ENCODE measurements around the gene TACC2.
"Not testable (repeated sequence)": the region's sequence is repeated elsewhere in the genome, so short reads cannot be mapped to it uniquely, and the experiment has no call there.

Gene TACC2

DNA sequence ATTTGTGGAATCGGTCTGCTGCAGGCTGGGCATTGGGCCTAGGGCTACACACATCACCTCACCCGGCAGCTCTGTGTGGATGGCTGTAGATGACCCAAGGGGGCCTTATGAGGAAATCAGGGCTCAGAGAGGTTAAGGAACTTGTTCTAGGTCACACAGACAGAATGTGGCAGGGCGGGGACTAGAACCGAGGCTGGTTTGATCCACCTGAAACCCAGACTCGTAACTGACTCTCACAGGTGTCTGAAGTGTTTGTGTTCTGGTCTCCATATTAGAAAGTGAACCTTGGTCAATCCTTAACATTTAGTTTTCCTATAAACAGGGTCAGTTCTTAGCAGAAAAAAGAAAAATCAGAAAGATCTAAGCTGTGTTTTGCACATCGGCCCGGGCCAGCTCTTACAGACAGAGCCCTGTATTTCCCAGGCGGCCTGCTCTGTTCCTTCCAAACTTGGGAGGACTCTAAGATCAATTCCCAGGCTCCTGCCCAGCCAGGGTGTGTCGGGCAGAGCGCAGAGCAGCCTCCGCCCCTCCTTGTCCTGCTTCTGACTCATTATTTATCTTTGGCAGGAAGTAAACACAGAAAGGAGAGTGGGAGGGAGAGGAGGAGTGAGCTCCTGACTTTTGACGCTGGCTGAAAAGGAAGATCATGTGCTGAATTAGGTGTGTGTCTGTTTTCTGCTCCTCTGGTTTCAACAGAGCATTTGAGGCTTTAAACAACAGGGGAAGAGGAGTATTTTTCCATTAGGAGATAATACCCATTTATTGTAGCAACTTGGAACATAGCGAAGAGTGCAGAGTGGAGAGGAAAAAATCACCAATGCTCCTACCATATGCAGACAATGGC, 74.1 kb downstream of the TACC2 start:
- DNase-seq (ENCODE audit: low read depth), result no peak

DNA sequence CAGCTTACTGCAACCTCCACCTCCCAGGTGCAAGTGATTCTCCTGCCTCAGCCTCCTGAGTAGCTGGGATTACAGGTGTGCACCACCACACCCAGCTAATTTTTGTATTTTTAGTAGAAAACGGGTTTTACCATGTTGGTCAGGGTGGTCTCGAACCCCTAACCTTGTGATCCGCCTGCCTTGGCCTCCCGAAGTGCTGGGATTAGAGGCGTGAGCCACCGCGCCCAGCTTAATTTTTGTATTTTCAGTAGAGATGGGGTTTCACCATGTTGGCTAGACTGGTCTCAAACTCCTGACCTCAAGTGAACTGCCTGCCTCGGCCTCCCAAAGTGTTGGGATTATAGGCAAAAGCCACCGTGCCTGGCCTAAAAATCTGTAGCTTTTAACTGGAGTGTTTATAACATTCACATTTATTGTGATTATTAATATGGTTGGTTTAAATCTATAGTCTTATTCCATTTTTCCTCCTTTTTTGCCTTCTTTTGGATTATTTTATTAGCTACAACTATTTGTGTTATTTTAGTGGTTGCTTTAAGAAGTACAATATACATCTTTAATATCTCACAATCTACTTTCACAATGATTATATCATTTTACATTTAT, 77.5 kb downstream of the TACC2 start:
- not testable (repeated sequence) for DNase-seq (ENCODE audit: low read depth)

DNA sequence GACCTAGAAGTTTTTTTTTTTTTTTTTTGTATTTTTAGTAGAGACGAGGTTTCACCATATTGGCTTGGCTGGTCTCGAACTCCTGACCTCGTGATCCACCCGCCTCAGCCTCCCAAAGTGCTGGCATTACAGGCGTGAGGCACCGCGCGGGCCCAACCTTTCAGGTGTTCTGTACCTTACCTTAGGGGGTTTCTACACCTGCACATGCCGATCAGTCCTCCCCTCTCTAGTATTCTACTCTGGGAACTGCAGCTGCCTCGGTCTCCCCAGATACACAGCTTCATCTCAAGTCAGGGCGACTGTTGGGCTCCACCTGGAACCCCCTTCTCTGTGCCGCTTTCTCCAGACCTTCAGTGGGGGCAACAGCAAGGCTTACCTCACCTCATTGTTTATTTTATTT, 79.9 kb downstream of the TACC2 start:
- DNase-seq (ENCODE audit: low read depth), result no peak

DNA sequence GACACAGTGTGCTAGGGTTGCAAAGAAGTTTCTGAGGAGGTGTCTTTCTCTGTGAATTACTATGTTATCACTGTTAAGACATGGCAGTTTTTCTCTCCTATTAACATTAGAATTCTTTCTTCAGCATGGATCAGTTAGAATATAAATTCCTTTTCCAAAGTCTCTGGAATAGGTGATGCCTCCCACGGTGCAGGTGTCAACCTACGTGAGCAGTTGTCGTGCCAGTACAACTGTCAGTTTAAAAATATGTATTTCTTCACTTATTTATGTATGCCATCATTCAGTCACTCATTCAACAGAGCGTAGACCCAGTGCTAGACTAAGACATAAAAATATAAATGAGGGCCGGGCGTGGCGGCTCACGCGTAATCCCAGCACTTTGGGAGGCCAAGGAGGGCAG, 83.5 kb downstream of the TACC2 start:
- DNase-seq (ENCODE audit: low read depth), result no peak

DNA sequence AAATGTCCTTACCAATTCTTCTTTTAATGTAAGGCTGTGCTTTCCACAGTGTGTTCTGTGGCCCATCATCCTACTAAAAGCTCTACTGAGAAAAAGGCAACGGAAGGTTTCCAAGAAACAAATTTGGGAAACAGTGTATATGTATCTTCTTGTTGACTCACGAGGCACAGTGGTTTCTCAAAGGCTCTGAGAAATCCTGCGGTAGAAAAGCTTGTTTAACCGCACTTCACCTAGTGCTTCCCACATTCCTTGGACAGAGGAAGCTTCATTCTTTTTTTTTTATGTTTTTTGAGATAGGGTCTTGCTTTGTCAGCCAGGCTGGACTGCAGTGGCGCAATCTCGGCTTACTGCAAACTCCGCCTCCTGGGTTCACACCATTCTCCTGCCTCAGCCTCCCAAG, 84.5 kb downstream of the TACC2 start:
- DNase-seq (ENCODE audit: low read depth), result no peak

DNA sequence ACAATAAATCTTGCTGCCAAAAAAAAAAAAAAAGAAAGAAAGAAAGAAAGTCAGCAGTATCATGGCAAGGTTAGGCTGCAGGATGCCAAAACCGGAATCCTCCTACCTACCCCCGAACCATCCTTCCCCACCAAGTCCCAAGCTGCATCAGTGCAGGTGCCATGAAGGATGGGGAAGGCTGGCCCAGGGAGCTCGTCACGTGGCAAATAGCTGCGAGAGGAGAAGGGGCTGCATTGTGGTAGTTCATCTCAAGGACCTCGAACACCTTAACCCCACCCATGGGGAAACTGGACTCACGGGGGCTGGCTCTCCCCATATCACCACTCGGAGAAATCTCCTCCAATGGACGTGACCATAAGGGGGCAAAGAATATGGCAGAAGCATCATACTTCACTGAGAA, 86.2 kb downstream of the TACC2 start:
- no peak for DNase-seq (ENCODE audit: low read depth)

DNA sequence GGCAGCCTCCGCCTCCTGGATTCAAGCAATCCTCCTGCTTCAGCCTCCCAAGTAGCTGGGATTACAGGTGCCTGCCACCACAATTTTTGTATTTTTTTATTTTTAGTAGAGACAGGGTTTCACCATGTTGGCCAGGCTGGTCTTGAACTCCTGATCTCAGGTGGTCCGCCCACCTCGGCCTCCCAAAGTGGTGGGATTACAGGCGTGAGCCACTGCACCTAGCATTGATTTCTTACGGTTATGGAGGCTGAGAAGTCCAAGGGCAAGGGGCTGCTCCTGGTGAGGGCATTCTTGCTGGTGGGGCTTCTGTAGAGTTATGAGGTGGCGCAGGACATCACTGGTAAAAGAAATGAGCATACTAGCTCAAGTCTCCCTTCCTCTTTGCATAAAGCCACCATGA, 86.9 kb downstream of the TACC2 start:
- DNase-seq (ENCODE audit: low read depth), result not testable (repeated sequence)

DNA sequence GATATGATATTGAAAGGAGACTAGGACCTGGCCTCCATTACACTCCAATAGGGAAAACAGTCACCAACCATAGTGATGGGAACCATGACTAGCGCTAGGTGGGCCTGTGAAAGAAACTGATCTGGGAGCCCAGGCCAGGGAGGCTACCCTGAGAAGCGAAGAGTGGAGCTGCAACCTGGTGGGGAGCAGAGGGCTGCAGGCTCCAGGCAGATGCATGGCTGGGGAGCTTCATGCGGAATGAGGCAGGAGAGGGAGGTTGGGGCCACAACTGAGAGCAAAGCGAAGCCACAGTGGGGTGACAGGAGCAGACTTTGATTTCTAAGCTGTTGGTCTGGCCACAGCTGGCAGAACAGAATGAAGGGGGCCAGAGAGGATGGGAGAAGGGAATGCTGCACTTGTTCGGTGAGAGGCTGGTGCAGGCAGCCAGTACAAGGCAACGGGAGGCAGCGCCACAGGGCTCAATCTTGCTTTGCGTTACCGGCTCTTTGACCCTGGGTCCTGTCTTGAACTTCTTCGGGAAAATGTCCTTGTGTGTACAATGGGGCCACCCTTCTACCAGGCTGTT, 88.4 kb downstream of the TACC2 start:
- no peak for DNase-seq (ENCODE audit: low read depth)

DNA sequence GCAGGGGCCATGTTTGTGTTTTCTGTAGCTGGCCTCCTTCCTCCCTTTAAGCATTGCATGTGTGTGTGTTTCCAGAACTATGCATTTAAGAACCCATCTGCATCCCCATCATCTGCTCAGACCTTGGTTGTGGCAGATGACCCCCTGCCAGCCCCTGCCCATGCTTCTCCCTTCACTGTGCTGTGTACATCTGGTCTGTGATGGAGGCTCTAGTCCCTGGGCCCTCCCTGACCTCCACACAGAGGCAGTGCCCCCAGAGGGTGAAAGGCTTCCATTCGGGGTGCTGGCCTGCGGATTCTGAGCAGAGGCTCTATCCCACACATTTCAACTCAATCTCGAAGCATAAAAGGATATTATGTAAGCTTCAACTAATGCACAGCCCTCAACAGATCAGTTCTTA, 89.4 kb downstream of the TACC2 start:
- no peak for DNase-seq (ENCODE audit: low read depth)

DNA sequence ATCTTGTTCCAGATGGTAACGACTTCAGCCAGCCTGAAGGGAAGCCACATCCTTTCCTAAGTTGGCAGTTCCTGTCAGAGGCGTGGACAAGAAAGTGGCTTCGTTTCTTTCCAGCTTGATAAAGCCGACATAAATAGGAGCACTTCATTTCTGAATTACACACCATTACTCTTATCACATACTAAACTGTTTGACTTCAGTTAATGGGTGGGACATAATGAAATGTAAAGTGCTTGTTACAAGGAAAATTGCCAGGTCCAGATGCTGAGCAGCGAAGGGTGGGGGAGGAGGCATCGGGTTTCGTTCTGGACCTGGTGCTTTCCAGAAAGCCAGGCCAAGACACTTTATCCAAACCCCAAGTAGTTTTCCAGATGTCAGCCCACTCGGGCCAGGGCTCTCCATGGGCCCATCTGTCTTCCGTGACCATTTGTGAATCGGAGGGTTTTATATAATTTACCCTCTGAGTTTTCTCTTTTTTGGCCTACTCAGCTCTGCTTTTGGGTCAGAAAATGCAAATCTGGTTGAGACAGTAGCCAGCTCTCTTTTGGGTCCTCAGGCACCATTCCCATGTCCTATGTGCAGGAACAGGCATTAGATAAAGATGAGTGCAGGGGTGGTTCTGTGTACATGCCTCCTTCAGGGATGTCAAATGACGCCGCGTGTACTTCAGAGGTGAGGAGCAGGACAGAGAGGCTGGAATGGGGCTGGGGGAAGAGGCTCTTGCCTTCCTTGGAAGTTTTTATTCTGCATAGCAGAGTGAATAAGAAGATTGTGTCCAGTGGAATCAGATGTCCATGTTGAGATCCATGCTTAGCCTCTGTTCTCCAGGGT, 90.2 kb downstream of the TACC2 start:
- DNase-seq (ENCODE audit: low read depth), result no peak

DNA sequence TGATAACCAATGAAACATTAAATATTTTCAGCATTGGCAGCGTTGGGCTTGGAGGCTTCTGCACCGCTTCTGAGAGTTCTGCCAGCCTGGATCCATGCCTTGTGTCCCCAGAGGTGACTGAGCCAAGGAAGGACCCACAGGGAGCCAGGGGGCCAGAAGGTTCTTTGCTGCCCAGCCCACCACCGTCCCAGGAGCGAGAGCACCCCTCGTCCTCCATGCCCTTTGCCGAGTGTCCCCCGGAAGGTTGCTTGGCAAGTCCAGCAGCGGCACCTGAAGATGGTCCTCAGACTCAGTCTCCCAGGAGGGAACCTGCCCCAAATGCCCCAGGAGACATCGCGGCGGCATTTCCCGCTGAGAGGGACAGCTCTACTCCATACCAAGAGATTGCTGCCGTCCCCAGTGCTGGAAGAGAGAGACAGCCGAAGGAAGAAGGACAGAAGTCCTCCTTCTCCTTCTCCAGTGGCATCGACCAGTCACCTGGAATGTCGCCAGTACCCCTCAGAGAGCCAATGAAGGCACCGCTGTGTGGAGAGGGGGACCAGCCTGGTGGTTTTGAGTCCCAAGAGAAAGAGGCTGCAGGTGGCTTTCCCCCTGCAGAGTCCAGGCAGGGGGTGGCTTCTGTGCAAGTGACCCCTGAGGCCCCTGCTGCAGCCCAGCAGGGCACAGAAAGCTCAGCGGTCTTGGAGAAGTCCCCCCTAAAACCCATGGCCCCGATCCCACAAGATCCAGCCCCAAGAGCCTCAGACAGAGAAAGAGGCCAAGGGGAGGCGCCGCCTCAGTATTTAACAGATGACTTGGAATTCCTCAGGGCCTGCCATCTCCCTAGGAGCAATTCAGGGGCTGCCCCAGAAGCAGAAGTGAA, 93.9 kb downstream of the TACC2 start:
- no peak for DNase-seq (ENCODE audit: low read depth)

DNA sequence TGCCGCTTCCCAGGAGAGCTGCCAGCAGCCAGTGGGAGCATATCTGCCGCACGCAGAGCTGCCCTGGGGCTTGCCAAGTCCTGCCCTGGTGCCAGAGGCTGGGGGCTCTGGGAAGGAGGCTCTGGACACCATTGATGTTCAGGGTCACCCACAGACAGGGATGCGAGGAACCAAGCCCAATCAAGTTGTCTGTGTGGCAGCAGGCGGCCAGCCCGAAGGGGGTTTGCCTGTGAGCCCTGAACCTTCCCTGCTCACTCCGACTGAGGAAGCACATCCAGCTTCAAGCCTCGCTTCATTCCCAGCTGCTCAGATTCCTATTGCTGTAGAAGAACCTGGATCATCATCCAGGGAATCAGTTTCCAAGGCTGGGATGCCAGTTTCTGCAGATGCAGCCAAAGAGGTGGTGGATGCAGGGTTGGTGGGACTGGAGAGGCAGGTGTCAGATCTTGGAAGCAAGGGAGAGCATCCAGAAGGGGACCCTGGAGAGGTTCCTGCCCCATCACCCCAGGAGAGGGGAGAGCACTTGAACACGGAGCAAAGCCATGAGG, 94.6 kb downstream of the TACC2 start:
- no peak for DNase-seq (ENCODE audit: low read depth)

DNA sequence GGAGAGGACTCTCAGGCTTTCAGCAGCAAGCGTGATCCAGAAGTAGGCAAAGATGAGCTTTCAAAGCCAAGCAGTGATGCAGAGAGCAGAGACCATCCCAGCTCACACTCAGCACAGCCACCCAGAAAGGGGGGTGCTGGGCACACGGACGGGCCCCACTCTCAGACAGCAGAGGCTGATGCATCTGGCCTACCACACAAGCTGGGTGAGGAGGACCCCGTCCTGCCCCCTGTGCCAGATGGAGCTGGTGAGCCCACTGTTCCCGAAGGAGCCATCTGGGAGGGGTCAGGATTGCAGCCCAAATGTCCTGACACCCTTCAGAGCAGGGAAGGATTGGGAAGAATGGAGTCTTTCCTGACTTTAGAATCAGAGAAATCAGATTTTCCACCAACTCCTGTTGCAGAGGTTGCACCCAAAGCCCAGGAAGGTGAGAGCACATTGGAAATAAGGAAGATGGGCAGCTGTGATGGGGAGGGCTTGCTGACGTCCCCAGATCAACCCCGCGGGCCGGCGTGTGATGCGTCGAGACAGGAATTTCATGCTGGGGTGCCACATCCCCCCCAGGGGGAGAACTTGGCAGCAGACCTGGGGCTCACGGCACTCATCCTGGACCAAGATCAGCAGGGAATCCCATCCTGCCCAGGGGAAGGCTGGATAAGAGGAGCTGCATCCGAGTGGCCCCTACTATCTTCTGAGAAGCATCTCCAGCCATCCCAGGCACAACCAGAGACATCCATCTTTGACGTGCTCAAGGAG, 95.5 kb downstream of the TACC2 start:
- DNase-seq (ENCODE audit: low read depth), result no peak

DNA sequence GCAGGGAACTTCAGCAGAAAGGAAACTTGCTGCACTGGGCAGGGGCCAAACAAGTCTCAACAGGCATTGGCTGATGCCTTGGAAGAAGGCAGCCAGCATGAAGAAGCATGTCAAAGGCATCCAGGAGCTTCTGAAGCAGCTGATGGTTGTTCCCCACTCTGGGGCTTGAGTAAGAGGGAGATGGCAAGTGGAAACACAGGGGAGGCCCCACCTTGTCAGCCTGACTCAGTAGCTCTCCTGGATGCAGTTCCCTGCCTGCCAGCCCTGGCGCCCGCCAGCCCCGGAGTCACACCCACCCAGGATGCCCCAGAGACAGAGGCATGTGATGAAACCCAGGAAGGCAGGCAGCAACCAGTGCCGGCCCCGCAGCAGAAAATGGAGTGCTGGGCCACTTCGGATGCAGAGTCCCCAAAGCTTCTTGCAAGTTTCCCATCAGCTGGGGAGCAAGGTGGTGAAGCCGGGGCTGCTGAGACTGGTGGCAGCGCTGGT, 96.5 kb downstream of the TACC2 start:
- DNase-seq (ENCODE audit: low read depth), result no peak

DNA sequence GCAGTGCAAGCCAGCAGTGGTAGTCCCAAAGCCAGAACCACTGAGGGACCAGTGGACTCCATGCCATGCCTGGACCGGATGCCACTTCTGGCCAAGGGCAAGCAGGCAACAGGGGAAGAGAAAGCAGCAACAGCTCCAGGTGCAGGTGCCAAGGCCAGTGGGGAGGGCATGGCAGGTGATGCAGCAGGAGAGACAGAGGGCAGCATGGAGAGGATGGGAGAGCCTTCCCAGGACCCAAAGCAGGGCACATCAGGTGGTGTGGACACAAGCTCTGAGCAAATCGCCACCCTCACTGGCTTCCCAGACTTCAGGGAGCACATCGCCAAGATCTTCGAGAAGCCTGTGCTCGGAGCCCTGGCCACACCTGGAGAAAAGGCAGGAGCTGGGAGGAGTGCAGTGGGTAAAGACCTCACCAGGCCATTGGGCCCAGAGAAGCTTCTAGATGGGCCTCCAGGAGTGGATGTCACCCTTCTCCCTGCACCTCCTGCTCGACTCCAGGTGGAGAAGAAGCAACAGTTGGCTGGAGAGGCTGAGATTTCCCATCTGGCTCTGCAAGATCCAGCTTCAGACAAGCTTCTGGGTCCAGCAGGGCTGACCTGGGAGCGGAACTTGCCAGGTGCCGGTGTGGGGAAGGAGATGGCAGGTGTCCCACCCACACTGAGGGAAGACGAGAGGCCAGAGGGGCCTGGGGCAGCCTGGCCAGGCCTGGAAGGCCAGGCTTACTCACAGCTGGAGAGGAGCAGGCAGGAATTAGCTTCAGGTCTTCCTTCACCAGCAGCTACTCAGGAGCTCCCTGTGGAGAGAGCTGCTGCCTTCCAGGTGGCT, 97.7 kb downstream of the TACC2 start:
- no peak for DNase-seq (ENCODE audit: low read depth)

DNA sequence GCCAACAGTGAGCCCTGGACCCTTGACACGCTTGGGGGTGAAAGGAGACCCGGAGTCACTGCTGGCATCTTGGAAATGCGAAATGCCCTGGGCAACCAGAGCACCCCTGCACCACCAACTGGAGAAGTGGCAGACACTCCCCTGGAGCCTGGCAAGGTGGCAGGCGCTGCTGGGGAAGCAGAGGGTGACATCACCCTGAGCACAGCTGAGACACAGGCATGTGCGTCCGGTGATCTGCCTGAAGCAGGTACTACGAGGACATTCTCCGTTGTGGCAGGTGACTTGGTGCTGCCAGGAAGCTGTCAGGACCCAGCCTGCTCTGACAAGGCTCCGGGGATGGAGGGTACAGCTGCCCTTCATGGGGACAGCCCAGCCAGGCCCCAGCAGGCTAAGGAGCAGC, 98.5 kb downstream of the TACC2 start:
- DNase-seq (ENCODE audit: low read depth), result no peak

DNA sequence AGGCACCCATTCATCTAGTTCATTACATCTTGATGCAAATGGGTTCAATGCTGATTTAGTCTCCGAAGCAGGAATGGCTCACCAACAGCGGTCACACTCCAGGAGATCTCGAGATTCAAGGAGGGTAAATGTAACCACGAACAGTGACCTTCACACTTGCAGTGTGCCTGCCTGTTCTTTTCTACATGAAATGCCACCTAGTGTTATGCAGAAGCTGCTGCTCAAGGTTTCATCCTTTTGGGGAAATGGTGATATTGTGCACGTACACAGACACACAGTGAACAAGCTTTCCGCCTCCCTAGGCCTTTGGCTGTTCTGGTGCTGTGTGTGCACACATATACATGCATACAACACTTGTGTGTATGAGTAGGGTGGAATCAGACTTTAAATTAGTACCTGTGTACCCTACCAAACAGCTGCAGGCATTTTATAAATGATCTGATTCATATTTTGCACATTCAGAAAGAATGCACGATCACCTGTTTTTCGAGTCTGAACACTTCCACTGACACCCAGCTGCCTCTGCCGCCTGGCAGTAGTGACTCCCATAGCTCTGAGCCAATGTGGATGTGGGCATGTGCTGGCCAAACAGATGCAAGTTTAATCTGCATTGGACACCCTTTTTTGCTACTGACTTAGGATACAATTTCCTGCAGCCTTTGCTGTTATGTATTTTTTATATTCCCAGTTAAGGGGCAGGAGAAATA, 100.5 kb downstream of the TACC2 start:
- no peak for DNase-seq (ENCODE audit: low read depth)

DNA sequence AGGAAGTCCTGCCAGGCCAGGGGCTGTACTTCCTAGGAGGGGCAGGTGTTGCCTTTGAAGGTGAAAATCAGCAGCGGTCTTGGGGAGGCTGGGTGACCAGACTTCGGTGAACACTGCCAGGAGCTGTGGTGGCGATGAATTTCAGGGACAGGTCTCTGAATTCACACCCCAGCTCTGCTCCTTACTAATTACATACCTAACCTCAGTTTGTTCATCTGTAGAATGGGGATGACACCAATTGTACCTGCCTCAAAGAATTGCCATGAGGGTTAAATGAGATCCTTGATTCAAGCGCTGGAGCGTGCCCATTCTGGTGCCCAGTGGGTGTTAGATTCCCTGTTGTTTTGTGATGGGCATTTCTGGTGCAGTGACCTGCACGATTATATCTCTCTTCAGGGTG, 102.8 kb downstream of the TACC2 start:
- no peak for DNase-seq (ENCODE audit: low read depth)

DNA sequence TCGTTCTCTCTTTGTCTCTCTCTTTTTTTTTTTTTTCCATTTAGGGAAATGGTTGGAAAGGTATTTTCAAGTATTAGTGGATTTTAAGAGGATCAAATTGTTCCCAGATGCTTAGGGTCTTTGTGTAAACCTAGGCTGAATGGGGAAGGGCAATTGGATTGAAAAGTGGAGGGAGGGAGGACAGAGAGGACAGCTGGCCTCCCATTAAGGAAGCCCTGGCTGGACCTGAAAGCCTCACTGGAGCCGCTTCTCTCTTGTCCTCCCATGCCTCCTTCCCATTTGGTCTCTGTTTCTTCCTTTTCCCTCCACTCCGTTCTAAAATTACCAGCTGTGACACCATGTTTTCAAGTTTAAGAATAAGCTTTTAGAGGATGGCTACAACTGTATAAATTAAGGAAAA, 104.1 kb downstream of the TACC2 start:
- no peak for DNase-seq (ENCODE audit: low read depth)

Measured in T-helper 22 cell (primary cell).